PFSK-1 (cell line): Measurements from ENCODE around the gene LDHAL6A.

Experiments
- FOXP2 ChIP-seq: optimal IDR thresholded peaks from 2 replicates; pipeline ENCODE3; 2011; ENCODE audit warnings: borderline replicate concordance, control low read depth, inconsistent platforms; ENCODE audit not compliant: insufficient read depth; ENCODE audit errors: extremely low read length, extremely low read depth
- POLR2AphosphoS5 ChIP-seq: IDR thresholded peaks from 2 replicates; pipeline ENCODE4 v1.6.1; 2012; ENCODE audit warnings: low read depth, mild to moderate bottlenecking, control low read depth, low read length, moderate library complexity
- SIN3A ChIP-seq: IDR thresholded peaks from 2 replicates; pipeline ENCODE4 v1.6.1; 2012; ENCODE audit warnings: mild to moderate bottlenecking, low read length, moderate library complexity, borderline replicate concordance; ENCODE audit not compliant: insufficient read depth
- TAF1 ChIP-seq: IDR thresholded peaks from 2 replicates; pipeline ENCODE4 v1.6.1; 2012; ENCODE audit warnings: low read length, control low read depth, borderline replicate concordance; ENCODE audit not compliant: insufficient read depth
- TF ChIP-seq, protein P1 (sequence below), 2 experiments: IDR thresholded peaks; 2 replicates each; pipeline versions ENCODE4 v1.6.1 to v1.8.0; 2011 to 2012; ENCODE audit warnings: low read depth in 2 of 2, low read length in 2 of 2, control low read depth in 1 of 2, inconsistent platforms in 1 of 2, mild to moderate bottlenecking in 1 of 2, moderate library complexity in 1 of 2; ENCODE audit not compliant: insufficient read depth in 1 of 2

LDHAL6A gene

GRCh38 chr11:18502352-18502751 is 46.7 kb downstream of the LDHAL6A start:
- TF ChIP-seq, protein P1, sequence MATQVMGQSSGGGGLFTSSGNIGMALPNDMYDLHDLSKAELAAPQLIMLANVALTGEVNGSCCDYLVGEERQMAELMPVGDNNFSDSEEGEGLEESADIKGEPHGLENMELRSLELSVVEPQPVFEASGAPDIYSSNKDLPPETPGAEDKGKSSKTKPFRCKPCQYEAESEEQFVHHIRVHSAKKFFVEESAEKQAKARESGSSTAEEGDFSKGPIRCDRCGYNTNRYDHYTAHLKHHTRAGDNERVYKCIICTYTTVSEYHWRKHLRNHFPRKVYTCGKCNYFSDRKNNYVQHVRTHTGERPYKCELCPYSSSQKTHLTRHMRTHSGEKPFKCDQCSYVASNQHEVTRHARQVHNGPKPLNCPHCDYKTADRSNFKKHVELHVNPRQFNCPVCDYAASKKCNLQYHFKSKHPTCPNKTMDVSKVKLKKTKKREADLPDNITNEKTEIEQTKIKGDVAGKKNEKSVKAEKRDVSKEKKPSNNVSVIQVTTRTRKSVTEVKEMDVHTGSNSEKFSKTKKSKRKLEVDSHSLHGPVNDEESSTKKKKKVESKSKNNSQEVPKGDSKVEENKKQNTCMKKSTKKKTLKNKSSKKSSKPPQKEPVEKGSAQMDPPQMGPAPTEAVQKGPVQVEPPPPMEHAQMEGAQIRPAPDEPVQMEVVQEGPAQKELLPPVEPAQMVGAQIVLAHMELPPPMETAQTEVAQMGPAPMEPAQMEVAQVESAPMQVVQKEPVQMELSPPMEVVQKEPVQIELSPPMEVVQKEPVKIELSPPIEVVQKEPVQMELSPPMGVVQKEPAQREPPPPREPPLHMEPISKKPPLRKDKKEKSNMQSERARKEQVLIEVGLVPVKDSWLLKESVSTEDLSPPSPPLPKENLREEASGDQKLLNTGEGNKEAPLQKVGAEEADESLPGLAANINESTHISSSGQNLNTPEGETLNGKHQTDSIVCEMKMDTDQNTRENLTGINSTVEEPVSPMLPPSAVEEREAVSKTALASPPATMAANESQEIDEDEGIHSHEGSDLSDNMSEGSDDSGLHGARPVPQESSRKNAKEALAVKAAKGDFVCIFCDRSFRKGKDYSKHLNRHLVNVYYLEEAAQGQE (IDR thresholded peaks at IDR 0.05; ENCODE audit: insufficient read depth in 1 of 2, low read depth in 2 of 2, low read length in 2 of 2): no peak
- no peak for TF ChIP-seq SIN3A
- no peak for TF ChIP-seq POLR2AphosphoS5
- no peak for TF ChIP-seq TAF1
- no peak for TF ChIP-seq FOXP2

GRCh38 chr11:18521122-18521521 is 65.5 kb downstream of the LDHAL6A start:
- TF ChIP-seq POLR2AphosphoS5: no peak
- TF ChIP-seq, protein P1 (IDR thresholded peaks at IDR 0.05; ENCODE audit: insufficient read depth in 1 of 2, low read depth in 2 of 2, low read length in 2 of 2): no peak
- TF ChIP-seq TAF1: no peak
- TF ChIP-seq SIN3A: no peak
- no peak for TF ChIP-seq FOXP2

- TF ChIP-seq FOXP2: no peak
- no peak for TF ChIP-seq POLR2AphosphoS5
- no peak for TF ChIP-seq SIN3A
- TF ChIP-seq, protein P1 (IDR thresholded peaks at IDR 0.05; ENCODE audit: insufficient read depth in 1 of 2, low read depth in 2 of 2, low read length in 2 of 2): no peak
- TF ChIP-seq TAF1: no peak
These were observed 66.7 kb downstream of the LDHAL6A start for GRCh38 chr11:18522388-18522787.

GRCh38 chr11:18523084-18523483 is 67.4 kb downstream of the LDHAL6A start:
- no peak for TF ChIP-seq POLR2AphosphoS5
- no peak for TF ChIP-seq SIN3A
- no peak for TF ChIP-seq TAF1
- TF ChIP-seq, protein P1 (IDR thresholded peaks at IDR 0.05; ENCODE audit: insufficient read depth in 1 of 2, low read depth in 2 of 2, low read length in 2 of 2): no peak
- TF ChIP-seq FOXP2: no peak

- TF ChIP-seq SIN3A (no peak), FOXP2 (no peak)
- TF ChIP-seq, protein P1 (IDR thresholded peaks at IDR 0.05; ENCODE audit: insufficient read depth in 1 of 2, low read depth in 2 of 2, low read length in 2 of 2): no peak
These were observed 68.6 kb downstream of the LDHAL6A start for GRCh38 chr11:18524248-18524647.
